Embryonic facial prominence (tissue), 1 donor: ENCODE results near the gene RPUSD3.
A peak's percentile ranks its signal among the peaks of the same experiment; 100 is the strongest.
"Not testable (repeated sequence)": the region's sequence is repeated elsewhere in the genome, so short reads cannot be mapped to it uniquely, and the experiment has no call there.

Source experiments
- DNase-seq: peaks from one replicate; pipeline ENCODE4 v3.0.0-alpha.2; 2016; ENCODE audit errors: extremely low spot score

Gene RPUSD3

DNA sequence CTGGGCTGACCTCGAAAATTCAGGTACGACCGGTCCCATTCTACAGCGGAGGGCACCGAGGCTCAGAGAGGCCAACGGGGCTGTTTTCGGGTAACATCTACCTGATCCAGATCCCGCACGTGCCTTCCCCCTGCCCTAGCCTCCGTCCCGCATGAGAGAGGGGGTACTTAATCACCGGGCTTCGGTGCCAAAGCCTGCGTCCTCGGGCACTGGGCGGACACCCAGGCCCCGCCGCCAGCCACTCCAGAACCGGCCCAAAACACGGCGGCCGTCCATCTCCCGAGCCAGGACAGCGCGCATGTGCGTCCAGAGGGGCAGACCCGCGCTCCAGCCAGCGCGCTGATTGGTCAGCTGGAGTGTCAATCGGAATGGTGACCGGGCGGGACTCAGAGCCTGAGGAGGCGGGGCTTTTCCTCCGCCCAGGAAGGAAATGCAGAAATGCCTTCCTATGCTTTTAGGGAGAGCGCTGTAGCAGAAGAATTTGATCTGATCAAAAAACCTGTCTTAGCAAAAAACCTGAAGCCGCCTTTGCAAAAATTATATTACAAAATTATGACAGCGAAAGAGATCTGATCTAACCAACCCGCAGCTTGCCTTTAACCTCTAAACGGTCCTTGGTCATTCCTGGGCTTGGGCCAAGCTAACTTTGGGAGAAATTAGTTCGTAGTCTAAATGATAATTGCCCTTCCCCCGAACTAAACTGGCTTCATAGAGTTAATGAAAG is at the start of gene RPUSD3:
RPUSD3 (minus strand) TSS at position 294 of the 724 bp plus-strand sequence; CDS start at position 276, 18 bp downstream.
- DNase-seq = peak; percentile 88

- no peak for DNase-seq
These were observed 47.3 kb upstream of the RPUSD3 start for GRCh38 chr3:9891072-9891622.

GRCh38 chr3:9890249-9891071 is 46.7 kb upstream of the RPUSD3 start, which contains the start of gene JAGN1:
TSS of gene JAGN1 (plus strand) at chr3:9890610. CDS start at chr3:9890723, 113 bp downstream.
- peak; percentile 75 for DNase-seq

DNA sequence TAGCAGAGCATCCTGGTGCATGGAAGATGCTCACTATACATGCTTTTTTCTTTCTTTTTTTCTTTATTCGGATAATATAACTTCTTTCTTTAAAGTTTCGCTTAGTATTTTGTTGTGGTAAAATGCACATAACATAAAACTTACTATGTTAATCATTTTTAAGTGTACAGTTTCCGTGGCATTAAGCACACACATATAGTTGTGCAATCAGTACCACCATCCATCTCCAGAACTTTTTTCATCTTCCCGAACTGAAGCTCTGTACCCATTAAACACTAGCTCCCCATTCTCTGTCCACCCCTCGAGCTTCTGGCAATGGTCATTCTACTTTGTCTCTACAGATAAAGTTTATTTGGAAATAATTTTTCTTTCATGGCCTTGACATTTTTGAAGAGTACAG is 45.6 kb upstream of the RPUSD3 start:
- DNase-seq = no peak

- DNase-seq = no peak
These were observed 44.7 kb upstream of the RPUSD3 start for GRCh38 chr3:9888540-9888939.

GRCh38 chr3:9887480-9887879 is 43.7 kb upstream of the RPUSD3 start:
- no peak for DNase-seq

- DNase-seq = no peak
These were observed 42.5 kb upstream of the RPUSD3 start for GRCh38 chr3:9886328-9886727.

DNA sequence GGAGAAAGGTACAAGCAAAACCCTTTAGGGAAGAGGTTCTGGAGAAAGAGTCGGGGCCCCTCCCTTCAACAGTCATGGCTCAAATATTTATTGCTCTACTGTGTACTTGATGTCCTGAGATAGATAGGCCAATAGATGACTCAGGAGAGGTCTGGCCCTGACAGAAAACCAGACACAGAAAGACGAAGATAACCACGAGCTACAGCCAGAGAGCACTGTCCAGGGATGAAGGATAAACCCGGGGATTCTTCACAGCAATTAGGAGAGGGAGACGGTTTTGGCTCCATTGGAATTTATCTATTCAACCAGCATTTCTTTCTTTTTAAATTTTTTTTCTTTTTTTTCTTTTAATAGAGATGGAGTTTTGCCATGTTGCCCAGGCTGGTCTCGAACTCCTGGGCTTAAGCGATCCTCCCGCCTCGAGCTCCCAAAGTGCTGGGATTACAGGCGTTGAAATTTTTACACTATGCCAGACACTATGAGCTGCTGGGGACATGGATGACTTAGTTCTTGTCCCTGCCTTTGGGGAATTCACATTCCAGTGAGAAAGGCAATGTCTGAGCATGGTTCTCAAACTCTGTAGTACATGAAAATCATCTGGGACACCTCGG is 40.9 kb upstream of the RPUSD3 start:
- no peak for DNase-seq

GRCh38 chr3:9883706-9884554 is 40.1 kb upstream of the RPUSD3 start:
- no peak for DNase-seq

- no peak for DNase-seq
These were observed 37.6 kb upstream of the RPUSD3 start for GRCh38 chr3:9881441-9881840.

GRCh38 chr3:9879830-9880549 is 36.2 kb upstream of the RPUSD3 start, which contains the start of gene CIDEC:
TSS of gene CIDEC (minus strand) at chr3:9880253. CDS start at chr3:9878486, 1,767 bp downstream.
- DNase-seq = no peak

DNA sequence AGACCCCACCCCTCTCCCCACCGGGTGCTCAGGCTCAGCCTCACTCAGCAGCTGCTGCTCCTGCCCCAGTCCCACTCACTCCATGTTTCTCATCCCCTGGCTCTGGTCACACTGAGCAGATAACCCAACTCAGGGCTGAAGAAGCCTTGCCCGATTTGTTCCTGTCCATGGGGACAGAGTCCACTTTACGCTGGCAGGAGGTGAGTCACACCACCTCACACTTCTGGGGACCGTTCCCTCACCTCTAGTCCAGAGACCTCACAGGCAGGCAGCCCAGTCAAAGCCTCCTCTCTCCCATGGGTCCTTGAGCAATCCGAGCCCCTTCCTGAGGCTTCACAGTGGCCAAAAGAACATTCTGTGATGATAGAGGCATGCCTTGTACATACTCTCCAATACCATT is 34.9 kb upstream of the RPUSD3 start:
- no peak for DNase-seq

- no peak for DNase-seq
These were observed 33.2 kb upstream of the RPUSD3 start for GRCh38 chr3:9876991-9877390.

GRCh38 chr3:9876255-9876654 is 32.4 kb upstream of the RPUSD3 start:
- DNase-seq = not testable (repeated sequence)

DNA sequence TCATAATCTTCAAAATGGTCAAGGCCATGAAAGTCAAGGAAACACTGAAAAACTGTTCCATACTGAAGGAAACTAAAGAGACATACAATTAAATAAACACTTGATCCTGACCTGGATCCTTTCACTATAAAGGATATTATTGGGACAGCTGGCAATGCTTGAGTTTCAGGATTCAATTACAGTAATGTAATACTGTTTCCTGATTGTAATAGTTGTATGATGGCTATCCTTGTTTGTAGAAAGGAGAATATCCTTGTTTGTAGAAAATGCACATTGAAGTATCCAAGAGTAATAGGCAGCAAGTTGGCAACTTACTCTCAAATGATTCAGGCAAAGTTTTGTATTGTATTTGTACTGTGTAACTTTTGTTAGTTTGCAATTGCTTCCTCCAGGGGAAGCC is 31.6 kb upstream of the RPUSD3 start:
- no peak for DNase-seq

GRCh38 chr3:9872067-9872466 is 28.3 kb upstream of the RPUSD3 start:
- not testable (repeated sequence) for DNase-seq

DNA sequence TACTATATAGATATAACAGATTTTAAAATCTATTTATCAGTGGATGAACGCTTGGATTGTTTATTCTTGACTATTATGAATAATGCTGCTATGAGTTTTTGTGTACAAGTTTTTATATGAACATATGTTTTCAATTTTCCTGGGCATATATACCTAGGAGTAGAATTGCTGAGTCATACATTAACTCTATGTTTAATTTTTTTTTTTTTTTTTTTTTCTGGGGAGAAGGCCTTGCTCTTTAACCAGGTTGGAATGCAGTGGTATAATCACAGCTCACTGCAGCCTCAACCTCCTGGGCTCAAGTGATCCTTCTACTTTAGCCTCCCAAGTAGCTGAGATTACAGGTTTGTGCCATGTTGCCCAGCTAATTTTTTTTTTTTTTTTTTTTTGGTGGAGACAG is 27.2 kb upstream of the RPUSD3 start:
- no peak for DNase-seq

- no peak for DNase-seq
These were observed 26.1 kb upstream of the RPUSD3 start for GRCh38 chr3:9869955-9870354.

- no peak for DNase-seq
These were observed 23.3 kb upstream of the RPUSD3 start for GRCh38 chr3:9867106-9867505.

GRCh38 chr3:9866639-9867038 is 22.8 kb upstream of the RPUSD3 start:
- DNase-seq = no peak
